Erythroblast (primary cell): ENCODE data around the gene GREB1.

Experiments
- GATA1 ChIP-seq: IDR thresholded peaks from 2 replicates; pipeline ENCODE4 v1.6.1; 2011; ENCODE audit warnings: low read depth, mild to moderate bottlenecking, control low read depth, low read length, moderate library complexity
- POLR2A ChIP-seq: IDR thresholded peaks from 2 replicates; pipeline ENCODE4 v1.6.1; 2011; ENCODE audit warnings: mild to moderate bottlenecking, low read length

DNA sequence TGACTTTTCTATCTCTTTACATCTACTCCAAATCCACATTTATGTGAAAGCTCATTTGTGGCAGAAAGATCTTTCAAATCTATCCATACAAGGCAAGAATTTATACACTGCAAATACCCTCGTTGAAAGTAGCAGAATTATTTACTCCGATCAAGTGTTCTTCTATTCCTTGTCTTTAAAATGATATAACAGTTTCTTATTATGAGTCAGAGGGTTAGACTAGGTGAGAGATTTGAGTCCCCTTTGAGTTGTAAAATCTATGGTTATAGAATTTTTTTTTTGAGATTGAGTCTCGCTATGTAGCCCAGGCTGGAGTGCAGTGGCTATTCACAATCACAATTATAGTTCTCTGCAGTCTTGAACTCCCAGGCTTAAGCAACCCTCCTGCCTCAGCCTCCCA lies 5.6 kb upstream of the GREB1 start:
- TF ChIP-seq POLR2A (no peak), GATA1 (no peak)
